Activated naive CD4-positive, alpha-beta T cell treated with anti-CD3 and anti-CD28 coated beads, Interleukin-2, amount 50 U/mL, for 16 hours (primary cell): ENCODE data around the gene RBM20.

Source experiments
- DNase-seq: peaks from one replicate; pipeline ENCODE4 v3.0.0-alpha.2; 2020

Gene RBM20

DNA sequence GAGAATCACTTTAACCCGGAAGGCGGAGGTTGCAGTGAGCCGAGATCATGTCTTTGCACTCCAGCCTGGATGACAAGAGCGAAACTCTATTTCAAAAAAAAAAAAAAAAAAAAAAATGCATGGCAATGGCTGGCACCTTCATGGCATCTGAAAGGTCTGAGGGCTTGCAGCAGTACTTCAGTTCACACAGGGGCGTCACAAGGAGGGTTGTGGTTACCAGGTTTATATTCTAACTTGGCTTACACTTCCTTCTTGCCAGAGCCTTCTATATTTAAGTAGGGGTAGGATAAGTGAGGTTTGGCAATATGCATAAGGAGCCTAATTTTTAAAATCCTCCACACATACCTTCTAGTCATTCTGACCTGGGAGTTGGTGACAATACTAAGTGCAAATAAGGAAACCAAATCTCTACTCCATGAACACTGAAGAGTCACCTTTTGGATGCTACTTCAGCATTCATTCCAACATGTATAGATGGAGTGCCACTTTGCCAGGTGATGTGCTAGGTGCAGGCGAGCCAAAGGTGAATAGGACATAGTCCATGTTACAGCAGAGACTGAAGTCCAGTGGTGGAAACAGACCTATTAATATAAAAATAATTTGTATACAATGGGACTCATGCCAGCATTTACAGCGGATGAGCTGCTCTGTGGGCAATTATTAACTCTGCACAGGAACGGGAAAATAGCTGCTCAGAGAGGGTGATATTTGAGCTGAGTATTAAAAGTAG, 169.8 kb downstream of the RBM20 start:
- no peak for DNase-seq

DNA sequence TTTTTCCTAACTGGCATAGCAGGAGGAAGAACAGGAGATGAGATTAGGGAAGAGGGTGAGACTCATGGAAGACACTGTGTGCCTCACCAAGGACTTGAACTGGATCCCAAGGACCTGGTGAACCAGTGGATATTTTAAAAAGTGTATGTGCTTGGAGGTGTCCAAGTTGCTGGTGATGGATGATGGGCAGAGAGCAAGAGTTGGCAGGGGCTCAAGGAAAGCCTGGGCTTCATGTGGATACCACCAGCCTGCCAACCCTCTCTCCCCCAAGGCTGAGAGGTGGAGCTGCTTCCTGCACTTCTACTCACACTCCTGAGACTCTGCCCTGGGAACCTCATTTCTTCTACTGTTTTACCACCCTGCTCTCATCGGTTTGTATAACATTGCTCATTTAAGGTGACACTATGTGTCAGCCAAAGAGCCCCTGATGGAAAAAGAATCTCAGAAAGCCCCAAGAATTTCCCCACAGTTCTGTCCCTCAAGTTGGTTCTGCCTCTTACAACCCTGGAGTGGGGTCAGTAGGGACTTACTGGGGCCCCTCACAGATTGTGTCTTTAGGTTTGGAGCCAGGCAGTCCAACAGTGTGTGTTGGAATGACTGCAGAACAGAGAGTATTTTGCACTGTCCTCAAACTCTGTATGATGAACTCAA, 171.3 kb downstream of the RBM20 start:
- DNase-seq: no peak

DNA sequence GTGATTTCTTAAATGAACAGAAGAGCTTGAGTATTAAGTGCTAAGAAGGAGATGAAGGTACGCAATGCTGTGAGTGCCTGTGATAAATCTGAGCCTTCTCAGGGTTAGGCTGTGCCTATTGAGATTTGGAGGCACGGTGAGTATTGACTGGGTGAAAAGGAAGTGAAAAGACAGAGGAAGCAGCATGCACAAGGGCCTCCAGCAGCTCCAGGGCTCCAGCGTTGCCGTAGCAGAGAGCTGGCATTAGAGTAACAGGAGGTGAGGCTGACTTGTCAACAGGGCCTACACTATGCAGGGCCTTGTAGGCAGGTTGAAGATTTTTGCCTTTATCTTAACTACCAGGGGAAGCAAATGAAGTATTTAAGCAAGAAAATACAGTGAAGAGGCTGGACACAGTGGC, 173.5 kb downstream of the RBM20 start:
- no peak for DNase-seq

DNA sequence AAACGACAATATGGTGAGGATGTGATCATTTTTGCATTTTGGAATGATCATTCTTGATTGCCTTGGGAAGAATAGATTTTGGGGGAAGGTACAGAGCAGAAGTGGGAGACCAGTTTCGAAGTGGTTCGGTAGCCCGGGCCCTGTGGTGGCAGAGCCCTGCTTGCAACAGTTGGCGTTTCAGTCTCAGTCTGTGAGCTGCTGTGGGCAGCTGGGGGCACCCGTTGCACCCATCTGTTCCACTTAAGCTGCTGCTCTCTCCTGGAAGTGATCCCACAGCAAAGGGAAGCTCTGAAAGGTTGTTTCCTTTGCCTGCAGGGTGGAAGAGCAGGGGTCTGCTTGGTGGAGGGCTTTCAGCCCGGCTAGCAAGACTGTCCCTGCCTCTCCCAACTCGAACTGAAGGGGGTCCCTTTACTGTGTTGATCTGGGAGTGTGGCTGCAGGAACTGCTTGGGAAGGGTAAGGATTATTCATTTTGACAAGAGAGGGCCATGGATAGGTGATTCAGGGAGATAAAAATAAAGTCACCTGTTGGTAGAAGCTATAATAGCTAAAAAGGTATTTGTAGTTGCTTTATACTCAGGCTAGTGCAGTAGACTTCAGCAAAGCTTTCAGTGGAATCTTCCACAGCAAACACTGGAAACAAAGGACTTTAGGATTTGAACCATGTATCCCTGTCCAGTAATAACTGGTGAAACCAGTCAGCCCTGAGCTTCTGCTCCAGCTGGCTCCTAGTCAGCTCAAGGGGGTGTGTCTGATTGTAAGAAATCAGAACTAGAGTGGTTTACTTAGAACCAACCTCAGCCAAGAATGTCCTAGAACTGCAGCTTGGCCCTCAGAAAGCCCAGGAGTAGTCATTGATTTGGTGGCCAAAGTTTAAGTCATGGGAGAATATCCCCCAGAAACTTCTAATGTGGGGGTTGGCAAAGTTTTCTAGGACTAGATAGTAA, 174.4 kb downstream of the RBM20 start:
- DNase-seq: no peak

DNA sequence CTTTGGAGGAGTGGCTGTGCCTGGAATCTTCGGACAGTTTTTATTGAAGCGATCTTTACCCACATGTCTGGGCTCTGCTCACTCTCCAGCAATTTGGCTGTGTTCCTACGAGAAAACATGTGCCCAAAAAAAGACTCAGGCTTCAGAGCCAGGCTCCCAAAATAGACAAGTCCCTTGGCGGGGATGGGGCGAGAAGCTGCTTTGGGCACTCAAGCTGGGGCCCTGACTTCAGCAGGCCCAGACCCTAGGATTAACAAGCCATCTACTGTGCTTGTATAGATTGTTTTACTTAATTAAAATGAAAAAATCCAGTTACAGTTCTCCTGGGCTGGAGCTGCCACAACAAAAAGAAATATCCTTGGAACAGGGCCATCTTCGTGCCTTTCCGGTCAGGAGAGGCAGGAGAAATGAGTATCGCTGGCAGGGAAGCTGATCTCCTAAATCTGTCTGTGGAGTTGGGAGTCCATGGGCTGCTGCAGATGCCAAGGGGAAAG, 176.2 kb downstream of the RBM20 start:
- no peak for DNase-seq

DNA sequence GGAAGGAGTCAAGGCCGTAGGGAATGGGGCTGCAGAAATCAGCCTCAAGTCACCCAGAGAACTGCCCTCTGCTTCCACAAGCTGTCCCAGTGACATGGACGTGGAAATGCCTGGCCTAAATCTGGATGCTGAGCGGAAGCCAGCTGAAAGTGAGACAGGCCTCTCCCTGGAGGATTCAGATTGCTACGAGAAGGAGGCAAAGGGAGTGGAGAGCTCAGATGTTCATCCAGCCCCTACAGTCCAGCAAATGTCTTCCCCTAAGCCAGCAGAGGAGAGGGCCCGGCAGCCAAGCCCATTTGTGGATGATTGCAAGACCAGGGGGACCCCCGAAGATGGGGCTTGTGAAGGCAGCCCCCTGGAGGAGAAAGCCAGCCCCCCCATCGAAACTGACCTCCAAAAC, 177.4 kb downstream of the RBM20 start:
- no peak for DNase-seq

DNA sequence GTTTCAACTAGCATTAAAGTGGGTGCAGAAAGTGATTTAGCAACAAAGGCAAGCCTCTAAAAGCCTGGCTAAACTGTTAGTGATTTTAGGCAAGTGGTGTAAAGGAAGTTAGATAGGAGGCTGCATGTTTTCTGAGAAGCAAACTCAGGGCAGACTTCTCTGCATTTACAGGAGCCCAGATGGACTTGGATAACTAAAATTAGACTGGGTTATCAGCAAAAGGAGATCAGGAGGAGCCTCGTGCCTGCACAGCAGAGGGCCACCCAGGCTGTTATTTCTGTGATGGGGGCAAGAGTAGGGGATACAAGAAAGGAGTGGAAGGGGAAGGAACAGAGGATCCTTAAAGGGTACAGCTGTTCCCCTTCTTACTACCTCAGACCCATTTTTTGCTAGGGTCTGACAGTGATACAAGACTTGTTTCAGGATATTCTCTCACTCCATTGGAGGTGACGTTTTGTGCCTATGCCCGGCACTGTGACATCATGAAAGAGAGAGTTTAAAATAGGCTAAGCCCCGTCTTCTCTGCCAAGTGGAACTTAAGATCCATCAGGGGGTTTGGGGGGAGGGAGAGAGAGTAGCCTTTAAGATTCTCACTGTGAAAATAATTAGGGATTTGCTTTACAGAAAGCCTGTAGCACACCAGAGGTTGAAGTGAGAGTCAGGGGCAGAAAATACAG, 178.0 kb downstream of the RBM20 start:
- no peak for DNase-seq

DNA sequence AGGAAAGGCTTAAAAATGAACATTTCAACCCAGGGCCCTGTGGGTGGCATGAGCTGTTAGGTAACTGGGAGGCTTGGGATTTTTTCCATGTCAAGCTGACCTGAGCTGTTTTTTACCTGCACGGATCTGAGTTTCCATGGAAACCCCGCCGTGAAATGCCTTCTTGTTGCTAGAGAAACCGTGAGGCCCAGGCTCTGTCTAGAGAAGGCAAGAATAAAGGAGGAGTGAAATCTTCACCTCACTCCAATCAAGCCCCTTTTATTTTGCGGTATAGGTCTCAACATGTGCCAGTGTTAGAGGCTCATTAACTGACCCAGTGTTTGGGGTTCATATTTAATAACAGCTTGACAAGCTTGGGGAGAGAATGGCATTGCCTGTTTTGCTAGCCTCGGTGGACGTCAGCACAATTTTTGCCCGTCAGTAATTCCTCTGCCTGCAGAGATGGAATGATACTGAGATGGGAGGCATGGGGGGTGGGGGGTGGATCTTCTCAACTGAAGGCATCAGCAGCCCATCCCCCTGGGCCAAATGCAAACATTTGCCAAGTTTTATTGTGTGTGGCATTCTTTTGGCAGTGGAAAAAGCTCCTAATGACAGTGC, 178.7 kb downstream of the RBM20 start:
- DNase-seq: no peak

DNA sequence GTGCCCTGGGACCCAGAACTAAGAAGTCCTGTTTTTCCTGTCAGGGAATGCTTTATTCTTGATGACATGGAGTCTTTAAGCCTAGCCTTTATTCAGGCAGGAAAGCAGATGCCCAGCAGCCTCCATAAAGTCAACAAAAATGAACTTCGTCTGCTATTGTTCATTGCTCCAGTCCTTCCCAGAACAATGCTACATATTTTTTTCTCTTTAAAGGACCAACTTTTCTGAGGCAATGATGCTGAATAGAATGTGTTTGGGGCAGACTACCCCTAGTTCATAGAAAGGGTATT, 180.0 kb downstream of the RBM20 start:
- DNase-seq: no peak

DNA sequence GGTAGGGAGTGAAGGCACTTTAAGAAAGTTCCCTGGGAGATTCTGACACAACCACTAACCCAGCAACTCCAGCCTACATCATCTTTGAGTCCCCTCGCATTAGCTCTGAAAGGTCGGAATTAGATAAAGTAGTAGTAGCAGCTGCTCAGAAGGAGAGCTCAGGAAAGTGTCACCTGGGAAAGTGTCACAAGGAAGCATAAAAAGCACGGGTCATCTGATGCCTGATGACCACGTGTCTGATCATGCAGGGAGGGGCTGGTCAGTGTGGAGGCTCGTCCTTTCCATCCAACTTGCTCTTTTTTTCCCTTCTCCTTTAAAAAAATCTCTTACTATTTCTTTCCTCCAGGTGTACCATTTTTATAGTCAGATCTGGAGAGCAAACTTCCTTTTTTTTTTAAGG, 180.5 kb downstream of the RBM20 start:
- DNase-seq: no peak

DNA sequence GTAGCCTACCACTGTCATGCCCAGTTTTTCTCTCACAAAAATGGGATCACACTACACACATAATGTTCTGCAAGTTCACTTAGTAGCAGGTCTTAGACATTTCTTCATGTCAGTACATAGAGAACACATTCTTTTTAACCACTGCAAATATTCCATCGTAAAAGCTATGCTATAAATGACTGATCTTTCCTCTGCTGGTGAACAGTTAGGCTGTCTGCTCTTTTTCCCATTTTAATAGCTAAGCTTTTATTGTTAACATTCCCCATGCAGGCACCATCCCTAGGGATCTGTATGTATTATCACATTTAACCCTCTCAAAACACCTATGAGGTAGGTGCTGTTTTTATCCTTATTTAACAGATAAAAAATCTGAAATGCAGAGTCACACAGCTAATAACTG, 181.4 kb downstream of the RBM20 start:
- DNase-seq: no peak

DNA sequence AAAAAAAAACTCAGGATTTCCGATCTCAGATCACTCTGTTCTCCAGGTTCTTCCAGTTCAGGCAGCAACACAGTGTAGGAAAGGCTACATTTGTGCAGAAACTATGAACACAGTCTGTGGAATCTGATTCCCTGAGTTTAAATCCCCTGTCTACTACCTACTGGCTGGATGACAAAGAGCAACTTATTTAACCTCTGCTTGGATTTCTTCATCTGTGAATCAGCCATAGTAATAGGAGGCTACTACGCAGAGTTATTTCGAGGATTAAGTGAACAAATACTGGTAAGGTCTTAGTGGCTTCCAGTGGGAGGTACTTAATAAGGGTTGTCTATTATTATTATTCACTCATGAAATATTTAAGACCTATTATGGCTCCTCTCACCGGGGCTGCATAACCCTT, 183.3 kb downstream of the RBM20 start:
- no peak for DNase-seq

DNA sequence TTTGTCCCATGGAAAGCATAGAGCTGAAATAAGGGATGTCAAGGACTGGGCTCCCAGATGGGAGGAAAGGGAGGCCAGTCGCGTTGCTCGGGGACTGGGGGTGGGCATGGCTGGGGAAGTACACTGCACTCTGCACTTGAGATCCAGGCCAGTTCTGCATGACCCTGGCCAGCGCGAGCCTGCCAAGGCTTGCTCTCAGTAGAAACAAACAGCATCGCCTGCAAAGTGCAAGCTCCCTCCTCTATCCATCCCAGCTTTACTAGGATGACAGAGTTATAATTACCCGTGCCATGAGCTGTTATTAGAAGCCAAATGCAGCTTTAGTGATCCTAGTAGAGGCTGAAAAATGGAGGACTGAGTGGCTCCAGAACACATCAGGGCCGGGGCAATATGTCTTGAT, 183.7 kb downstream of the RBM20 start:
- DNase-seq: no peak

DNA sequence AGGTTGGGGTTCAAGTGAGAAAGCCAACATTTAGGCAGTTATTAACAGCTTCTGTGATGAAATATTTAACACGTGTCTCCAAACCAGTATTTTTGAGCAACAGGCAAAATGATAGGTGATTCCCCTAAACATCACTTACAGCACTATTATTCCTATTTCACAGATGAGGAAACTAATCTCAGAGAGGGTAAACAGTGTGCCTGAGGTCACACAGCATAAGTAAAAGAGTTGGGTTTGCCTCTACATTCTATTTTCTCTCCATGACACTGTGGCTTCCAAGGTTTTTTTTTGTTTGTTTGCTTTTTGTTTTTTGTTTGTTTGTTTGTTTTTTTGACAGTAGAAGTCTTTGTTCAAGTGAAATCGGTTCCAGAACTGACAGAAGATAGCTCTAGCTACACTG, 184.4 kb downstream of the RBM20 start:
- DNase-seq: no peak

DNA sequence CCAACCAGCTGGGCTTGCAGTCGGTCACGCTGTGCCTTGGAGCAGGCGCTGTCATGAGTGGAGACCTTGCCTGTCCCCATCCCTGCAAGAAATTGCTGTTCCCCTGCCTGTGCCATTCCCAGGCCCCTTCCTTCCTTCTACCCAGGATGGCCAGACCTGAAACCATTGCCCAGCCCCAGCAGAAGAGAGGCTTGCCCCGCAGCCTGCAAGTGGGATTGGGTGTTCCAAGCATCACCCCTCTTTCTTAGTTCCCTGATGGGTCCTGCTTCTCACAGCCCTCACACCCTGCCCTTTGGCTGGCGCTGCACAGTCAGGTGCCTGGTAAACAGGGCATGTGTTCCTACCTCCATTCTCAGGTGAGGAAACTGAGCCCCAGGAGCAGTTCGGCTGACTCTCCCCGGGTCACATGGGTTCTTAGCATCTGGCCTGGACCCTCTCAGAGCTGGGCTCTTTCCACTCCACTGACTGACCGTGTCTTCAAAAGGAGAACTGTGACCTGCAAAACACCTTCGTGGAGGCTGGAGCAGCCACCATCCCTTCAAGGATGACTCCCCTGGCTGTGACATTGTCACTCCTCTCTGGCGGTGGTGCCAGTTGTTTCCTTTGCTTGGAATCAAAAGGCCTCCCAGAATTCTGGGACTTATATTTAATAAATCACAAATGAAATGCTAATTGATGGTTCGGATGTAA, 185.7 kb downstream of the RBM20 start:
- DNase-seq: no peak

DNA sequence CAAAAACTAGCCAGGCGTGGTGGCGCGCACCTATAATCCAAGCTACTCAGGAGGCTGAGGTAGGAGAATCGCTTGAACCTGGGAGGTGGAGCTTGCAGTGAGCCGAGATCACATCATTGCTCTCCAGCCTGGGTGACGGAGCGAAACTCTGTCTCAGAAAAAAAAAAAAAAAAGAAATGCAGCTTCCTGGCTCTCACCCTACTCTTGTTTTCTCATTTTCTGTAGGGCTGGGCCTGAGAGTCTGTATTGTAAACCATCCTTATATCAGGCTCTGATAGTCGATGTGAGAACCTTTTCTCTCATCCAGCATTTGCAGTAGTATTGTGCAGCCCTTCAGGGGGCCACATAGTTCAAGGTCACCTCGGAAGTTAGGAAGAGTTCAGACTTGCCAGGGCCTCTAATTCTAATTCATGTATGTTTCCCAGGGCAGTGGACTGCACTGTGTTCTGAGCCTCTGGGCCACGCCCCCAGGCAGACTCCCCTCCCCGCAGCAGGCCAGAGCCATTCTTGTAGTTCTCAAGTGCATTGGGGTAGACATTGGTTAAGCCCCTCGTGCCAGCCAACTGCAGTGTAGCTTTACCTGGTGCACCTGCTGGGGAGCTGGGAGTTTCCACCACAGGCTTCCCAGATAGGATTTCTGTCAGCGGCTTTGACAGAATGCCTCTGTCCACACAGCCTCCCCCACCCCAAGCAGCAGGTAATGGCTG, 189.3 kb downstream of the RBM20 start:
- no peak for DNase-seq

DNA sequence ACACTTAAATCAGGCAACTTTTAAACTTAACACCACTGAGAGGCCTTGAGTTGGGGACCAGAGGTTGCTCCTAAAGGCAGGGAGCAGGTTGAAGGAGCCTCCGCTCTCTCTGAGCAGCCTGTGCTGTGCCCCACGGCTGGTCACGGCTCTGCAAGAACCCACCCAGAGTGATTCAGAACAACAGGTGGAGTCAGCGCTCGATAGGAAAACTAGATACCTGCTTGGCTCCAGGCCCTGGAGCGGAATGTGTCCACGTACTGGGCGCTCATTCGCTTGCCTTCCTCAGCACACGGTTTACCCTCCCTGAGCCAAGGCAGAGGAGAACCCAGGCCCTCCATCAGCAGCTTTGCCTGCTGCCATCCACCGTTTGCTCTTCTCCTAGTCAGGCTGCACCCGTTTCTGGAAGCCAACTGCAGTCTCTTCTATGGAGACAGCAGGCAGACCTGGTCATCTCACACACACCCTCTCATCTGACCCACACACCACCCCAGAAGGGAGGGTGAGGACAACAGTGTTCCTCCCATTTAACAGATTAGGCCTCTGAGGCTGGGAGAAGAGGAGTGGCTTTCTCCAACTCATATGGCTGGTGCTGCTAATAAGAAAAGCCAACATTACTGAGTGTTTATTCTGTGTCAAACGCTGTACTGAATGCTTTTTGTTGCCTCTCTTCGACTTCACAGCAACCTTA, 189.9 kb downstream of the RBM20 start:
- DNase-seq: no peak

DNA sequence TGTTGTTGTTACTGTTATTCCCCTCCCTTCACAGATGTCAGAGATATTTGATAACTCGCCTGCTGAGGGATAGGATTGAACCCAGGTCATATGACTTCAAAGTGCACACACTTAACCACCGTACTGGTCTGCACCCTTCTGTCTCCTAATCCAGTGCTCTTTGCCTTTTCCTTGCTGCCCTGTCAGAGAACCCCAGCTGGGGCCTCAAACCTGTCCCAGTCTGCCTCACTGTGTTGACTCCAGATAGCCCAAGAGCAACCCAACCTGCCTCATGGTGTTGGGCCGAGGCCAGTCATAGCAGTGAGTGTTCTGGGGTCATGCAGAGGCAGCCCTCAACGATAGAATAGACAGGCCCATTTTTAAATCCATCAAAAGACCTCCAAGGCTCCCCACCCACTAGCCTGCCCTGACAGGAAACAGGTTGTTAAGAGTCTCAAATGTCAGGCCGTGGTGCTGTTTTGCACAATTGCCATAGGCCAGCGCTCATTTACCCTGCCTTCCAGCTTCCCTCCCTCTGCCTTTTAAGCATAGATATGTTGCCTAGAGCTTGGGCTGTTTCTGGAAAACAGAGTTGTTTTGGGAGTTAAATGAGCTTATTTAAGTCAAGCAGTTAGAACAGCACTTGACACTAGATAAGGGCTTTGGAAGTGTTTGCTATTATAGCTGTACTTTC, 190.6 kb downstream of the RBM20 start:
- DNase-seq: peak; percentile 17

DNA sequence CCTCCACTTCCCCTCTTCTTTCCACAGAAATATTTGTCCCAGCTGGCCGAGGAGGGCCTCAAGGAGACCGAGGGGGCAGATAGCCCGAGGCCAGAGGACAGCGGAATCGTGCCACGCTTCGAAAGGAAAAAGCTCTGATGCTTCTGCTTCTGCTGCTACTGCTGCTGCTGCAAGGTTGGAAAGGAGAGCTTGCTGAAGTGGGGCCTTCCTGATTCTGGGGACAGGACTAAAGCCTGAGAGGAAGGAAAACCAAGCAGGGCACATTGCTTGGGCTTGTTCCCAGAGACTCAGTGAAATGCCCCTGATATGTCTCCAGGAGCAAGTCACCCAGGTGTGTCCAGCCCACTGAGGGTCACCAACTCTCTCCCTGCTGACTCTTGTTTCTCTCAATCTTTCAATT, 191.7 kb downstream of the RBM20 start:
- DNase-seq: no peak

DNA sequence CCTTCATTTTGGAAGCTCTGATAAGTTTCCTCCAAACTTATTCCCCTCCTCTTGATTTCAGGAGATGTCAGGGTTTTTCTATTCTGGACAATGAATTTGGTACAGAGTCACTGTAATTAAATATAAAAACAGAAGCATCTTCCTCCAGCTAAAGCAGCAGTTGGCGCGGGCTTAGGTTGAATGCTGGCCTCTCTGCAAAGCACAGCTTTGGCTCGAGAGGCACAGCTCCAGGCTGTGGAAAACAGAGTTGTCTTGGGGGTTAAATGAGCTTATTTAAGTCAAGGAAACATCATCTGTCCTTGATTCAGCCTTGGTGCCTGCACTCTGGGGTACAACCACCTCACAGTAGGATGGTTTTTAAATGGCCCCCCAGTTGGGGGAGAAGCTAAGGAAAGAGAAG, 192.6 kb downstream of the RBM20 start:
- DNase-seq: no peak
